Muscle layer of duodenum (tissue), 2 donors: Measurements from ENCODE around the gene SMARCD3.
A peak's percentile ranks its signal among the peaks of the same experiment; 100 is the strongest.

ENCODE experiments used
- H3K27ac ChIP-seq: one replicate; pipeline ENCODE4 v1.7.0; 2013; ENCODE audit warnings: mild to moderate bottlenecking, low read length
- H3K27me3 ChIP-seq: one replicate; pipeline ENCODE4 v1.7.0; 2013; ENCODE audit warnings: low read depth, mild to moderate bottlenecking, control low read depth, low read length
- H3K36me3 ChIP-seq, 2 donors: one replicate each; pipeline ENCODE4 v1.7.0; 2013; ENCODE audit warnings: low read length in 2 of 2, control low read depth in 1 of 2, mild to moderate bottlenecking in 1 of 2; ENCODE audit not compliant: insufficient read depth in 2 of 2, control insufficient read depth in 1 of 2
- H3K4me1 ChIP-seq, 2 donors: one replicate each; pipeline ENCODE4 v1.7.0; 2013; ENCODE audit warnings: low read length in 2 of 2, mild to moderate bottlenecking in 2 of 2, control low read depth in 1 of 2, moderate library complexity in 1 of 2; ENCODE audit not compliant: insufficient read depth in 2 of 2, control insufficient read depth in 1 of 2
- H3K4me3 ChIP-seq, 2 donors: one replicate each; pipeline ENCODE4 v1.7.0; 2013; ENCODE audit warnings: low read length in 2 of 2, low read depth in 1 of 2, mild to moderate bottlenecking in 1 of 2
- H3K9me3 ChIP-seq, 2 donors: one replicate each; pipeline ENCODE4 v1.7.0; 2013; ENCODE audit warnings: low read length in 2 of 2, control low read depth in 1 of 2, mild to moderate bottlenecking in 1 of 2; ENCODE audit not compliant: control insufficient read depth in 1 of 2
- donor health status: healthy.

The SMARCD3 gene

DNA sequence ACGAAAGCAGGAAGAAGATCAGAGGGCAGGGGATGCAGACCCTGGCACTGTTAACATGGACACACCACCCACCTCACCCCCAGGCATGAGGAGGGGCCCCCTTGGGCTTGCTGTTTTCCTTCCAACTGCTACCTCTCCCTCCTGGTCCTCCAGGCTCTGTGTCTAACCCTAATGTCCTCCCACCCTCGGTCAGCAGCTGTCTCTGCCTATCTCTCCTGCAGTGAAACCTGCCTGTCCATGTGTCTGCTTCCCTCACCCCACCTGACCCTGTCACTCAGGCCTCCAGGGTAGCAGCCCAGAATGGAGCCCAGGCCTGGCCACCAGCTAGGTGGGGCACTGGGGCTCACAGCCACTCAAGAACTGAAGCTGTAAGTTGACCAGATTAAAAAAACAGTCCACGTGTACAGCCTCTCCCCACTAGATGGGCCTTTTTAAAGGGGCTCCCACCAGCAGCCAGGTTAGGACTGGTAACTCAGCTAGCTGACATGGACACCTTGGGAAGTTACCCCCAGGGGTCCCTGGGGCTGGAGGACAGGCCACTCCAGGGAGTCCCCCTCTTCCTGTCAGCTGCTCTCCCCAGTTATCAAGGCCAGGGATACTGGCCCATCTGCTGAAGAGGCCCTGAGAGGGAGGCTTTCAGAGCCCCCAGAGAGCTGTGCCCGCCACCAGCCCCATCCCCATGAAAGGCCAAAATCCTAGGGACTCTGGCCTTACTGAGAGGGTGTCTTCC, 1.5 kb downstream of the SMARCD3 start:
- Histone ChIP-seq H3K4me3 (peak overlapping the region; percentile 63 to 67), H3K27me3 (peaks cover 22% of the 10 kb centered on the region), H3K36me3 (peaks cover 1 to 2% of the 10 kb centered on the region in 2 donors), H3K9me3 (no peaks in the 10 kb centered on the region), H3K4me1 (peaks cover 3 to 76% of the 10 kb centered on the region in 2 donors), H3K27ac (peak overlapping the region; percentile 63)

DNA sequence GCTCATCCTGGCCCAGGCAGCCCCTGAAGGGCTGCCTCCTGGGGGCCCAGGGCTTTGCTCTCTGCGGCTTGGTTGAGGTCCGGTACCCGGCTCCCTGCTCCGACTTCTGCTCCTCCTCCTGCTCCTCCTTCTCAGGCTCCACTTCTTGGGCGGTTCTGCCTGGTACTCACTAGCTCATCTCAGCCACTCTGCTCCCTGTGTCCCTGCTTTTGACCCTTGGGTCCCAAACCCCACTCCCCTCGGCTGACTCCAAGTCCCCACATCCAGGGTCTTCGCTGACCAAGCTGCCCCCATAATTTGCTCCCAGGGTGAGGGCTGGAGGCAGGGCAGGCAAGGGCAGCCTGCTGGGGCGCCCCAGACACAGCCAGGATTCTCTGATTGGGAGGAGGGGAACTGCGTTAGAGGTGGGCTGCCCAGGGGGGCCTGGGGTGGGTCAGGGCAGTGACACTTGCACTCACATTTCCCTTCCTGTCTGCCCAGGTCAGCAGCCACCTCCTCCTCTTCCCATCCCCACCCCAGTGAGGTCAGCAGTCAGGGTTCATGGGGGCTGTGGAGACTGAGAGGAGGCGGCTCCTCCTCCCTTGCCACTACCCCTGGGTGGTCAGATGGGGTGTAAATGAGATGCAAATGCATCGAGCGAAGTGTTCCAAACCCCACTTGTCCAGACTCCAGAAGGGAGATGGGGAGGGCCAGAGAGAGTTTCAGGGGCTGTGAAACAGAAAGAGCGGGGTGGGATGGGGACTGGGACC, 2.2 kb downstream of the SMARCD3 start:
- Histone ChIP-seq H3K36me3 (peaks cover 7 to 10% of the 10 kb centered on the region in 2 donors), H3K4me1 (peaks cover 3 to 73% of the 10 kb centered on the region in 2 donors), H3K4me3 (peak overlapping the region; percentile 30 to 42), H3K27ac (no peak overlapping the region), H3K9me3 (no peaks in the 10 kb centered on the region), H3K27me3 (peaks cover 22% of the 10 kb centered on the region)

DNA sequence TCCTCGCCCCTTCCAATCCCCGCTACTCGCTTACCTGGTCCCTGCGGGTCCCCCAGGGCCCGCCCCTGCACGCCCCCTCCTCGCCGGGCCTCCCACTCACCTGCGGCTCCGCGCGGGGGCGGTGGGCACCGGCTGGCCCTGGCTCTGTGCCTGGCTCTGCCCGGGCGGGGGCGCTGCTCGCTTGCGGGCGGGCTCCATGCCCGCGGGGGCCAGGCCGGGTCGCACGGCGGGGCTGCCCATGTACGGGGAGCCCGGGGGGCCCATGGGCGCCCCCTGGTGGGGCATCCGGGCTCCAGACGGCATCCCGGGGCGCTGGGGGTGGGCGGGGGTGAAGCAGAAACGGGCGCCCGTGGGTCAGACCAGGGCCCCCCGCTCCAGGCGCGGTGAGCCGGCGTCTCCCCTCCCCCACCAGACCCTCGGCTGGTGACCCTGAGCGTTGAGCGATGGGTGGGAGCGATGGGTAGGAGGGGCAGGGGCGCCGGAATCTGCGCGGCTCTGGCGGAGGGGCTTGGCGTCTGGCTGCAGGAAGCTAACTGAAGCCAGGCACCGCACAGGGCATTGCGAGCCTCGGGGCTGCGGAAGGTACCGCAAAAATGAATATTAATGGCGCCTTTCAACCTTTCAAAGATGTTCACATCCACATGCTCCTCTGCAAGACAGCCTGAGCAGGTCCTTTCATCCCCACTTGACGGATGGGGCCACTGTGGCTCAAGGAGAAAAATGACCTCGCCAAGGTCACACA, 3.0 kb downstream of the SMARCD3 start:
- peaks cover 7 to 17% of the 10 kb centered on the region in 2 donors for H3K36me3 ChIP-seq
- H3K27me3 ChIP-seq: peaks cover 22% of the 10 kb centered on the region
- peaks cover 3 to 66% of the 10 kb centered on the region in 2 donors for H3K4me1 ChIP-seq
- H3K27ac ChIP-seq: no peak overlapping the region
- H3K9me3 ChIP-seq: no peaks in the 10 kb centered on the region
- H3K4me3 ChIP-seq: peak overlapping the region; percentile 30 to 42

DNA sequence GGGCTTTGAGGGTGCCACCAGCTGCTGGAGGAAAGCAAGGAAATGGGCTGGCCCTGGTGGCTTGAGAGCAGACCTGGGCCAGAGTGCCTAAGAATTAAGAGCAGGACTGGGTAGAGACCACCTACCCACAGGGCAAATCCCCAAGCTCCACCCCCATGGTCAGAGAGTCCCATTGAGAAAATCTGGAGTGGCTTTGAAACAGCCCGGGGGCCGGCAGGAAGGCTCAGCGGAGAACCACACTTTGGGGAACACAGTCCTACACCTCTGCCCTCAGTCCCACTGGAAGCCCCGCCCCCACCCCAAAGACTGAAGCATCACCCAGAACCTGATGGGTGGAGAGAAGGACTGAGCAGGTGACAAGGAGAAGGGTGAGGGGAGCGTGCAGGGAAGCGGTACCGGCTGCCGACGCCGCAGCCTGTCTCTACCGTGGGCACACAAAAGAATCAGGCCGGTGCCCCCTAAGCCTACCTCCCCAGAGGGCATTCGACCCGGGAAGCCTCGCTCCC, 3.6 kb downstream of the SMARCD3 start:
- H3K27ac ChIP-seq: no peak overlapping the region
- H3K36me3 ChIP-seq: peaks cover 7 to 18% of the 10 kb centered on the region in 2 donors
- H3K9me3 ChIP-seq: no peaks in the 10 kb centered on the region
- H3K27me3 ChIP-seq: peaks cover 22% of the 10 kb centered on the region
- H3K4me1 ChIP-seq: peaks cover 3 to 59% of the 10 kb centered on the region in 2 donors
- H3K4me3 ChIP-seq: peak overlapping the region in 1 of 2 donors; percentile 42

DNA sequence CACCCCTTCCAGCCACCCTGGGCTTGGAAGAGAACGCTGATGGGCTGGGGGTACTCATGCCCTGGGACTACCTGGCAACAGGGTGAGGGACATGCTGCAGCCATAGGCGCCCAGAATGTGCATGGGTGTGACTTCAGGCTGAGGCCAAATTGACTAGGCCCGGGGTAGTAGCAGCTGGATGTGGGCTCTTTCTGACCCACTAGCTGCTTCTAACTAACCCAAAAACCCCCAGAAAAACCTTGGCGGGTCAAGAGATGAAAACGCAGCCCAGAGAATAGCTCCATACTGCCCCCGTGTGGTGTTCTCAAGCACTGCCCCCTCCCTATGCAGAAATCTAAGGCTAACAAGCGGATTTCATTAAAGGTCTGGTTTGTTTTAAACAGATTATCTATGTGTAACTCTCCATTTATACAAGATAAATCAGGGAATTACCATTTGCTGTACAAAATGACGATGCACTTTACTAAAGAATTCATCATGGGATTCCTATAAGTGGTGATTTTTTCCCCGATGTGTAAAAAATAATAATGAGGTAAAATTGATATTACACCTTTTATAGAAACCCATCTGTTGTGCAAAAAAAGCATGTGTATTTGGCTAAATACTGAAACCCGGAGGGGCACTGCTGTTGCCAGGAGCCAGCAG, 4.2 kb downstream of the SMARCD3 start:
- Histone ChIP-seq H3K4me1 (peaks cover 3 to 54% of the 10 kb centered on the region in 2 donors), H3K4me3 (no peak overlapping the region)

DNA sequence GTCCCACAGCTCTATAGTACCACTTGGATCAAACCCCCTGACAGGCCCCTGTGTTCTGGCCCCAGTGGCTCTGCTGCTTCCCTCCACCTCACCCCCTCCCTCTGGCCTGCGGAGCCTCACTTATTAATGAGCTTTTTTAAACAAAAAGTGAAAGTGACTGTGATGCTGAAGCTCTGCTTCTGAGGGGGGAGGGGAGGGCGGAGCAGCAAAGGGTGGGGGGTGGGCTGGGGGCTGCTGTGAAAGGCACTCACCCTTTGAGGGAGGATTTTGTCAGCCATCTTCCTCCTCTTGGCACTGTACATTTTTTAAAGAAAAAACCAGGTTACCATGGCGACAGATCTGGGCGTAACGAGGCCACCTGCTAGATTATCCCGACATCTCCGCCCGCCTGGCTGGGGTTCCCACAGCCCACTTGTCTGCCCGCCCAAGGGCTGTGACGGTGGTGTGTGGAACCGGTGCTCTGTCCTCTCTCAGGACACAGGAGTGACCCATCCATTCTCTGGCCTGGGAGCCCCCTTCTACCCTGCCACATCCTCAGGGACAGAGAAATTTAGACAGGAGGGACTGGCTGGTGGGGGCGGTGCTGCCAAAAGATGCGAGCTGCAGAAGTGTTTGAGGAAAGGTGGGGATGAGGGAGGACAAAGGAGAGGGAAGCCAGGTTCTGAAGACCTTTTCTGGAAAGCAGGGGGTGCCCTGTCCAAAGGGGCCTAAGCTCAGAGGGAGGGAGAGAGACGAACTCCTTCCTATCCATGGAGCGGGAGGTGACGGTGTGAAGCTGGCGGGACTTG, 4.9 kb downstream of the SMARCD3 start:
- Histone ChIP-seq H3K27ac (no peak overlapping the region), H3K4me3 (peak overlapping the region in 1 of 2 donors; percentile 26), H3K27me3 (peaks cover 22% of the 10 kb centered on the region), H3K36me3 (peaks cover 13 to 28% of the 10 kb centered on the region in 2 donors), H3K4me1 (peaks cover 3 to 53% of the 10 kb centered on the region in 2 donors), H3K9me3 (no peaks in the 10 kb centered on the region)

More for the DNA sequence above, 4.2 kb downstream of the SMARCD3 start:
- no peak overlapping the region for H3K27ac ChIP-seq
- no peaks in the 10 kb centered on the region for H3K9me3 ChIP-seq
- H3K27me3 ChIP-seq: peaks cover 22% of the 10 kb centered on the region
- H3K36me3 ChIP-seq: peaks cover 7 to 21% of the 10 kb centered on the region in 2 donors

DNA sequence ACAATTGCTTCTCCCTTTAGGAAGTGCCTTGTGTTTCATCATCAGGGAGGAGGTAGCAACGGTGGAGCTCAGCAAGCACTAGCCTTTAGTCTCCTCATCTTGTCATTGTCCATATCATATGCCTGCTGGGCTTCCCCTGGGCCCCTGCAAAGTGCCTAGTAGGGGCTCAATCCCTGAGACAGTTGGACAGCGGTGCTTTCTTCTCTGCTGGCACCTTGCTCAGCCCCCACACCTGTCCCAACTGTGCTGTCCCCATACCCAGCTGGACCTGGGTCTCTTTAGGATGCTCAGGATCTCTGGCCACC, 5.5 kb downstream of the SMARCD3 start:
- H3K27me3 ChIP-seq: peaks cover 22% of the 10 kb centered on the region
- no peaks in the 10 kb centered on the region for H3K9me3 ChIP-seq
- peak overlapping the region in 1 of 2 donors; percentile 26 for H3K4me3 ChIP-seq
- H3K36me3 ChIP-seq: peaks cover 17 to 35% of the 10 kb centered on the region in 2 donors
- no peak overlapping the region for H3K27ac ChIP-seq
- H3K4me1 ChIP-seq: peaks cover 3 to 50% of the 10 kb centered on the region in 2 donors

DNA sequence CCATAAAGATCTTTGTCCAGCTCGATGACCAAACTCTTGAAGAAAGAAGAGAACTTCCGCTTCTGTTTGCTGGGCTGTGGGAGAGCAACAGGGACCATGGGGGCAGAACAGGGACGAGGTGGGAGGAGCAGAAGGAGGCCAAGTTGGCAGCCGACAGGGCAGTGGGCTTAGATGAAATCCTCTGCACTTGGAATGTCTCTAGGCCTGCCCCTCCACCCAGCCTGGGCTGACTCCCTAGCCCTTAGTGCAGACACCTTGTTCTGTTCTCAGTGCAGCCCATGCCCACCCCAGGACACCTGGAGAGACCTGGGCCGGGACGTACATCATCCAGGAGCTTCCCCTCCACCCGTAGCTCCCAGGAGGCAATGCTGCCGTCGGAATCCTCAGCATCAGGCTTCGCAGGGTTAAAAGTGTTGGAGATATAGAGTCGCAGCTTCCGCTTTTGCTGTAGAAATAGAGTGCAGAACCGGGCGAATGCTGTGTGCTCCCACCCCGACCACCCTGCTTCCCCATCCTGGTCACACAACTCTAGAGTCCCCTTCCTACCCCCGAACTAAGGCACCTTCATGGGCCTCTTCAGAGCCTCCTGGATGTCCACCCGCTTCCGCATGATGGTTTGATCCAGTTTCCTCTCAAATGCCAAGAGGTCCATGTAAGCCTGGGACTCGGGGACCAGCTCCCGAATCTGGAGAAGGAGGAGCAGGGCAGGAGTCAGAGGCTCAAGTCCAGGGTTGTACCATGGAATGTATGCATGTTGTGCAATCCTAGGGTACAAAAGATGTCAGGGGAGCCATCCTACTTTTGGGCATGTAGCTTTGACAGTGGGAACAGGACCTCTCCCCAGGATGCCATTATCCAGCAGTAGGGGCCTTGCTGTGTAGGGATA, 6.1 kb downstream of the SMARCD3 start:
- Histone ChIP-seq H3K27me3 (peaks cover 22% of the 10 kb centered on the region), H3K4me3 (no peak overlapping the region), H3K9me3 (no peaks in the 10 kb centered on the region), H3K4me1 (peaks cover 3 to 45% of the 10 kb centered on the region in 2 donors), H3K27ac (no peak overlapping the region), H3K36me3 (peaks cover 21 to 40% of the 10 kb centered on the region in 2 donors)

DNA sequence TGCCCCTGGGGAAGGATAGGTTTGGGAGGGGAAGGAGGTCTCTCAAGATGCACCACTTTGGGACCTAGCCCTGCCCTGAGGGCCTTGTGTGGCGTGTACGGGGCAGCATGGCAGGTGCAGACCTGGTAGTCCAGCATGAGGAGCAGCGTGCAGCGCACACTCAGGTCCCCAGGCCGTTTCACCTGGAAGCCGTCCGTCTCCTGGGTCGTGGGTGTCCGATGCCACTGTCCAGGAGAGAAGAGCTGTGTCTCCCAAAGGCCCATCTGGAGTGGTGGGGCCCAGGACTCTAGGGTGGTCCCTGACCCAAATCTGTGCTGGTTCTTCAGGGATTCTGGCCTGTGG, 6.8 kb downstream of the SMARCD3 start:
- Histone ChIP-seq H3K27ac (no peak overlapping the region), H3K9me3 (no peaks in the 10 kb centered on the region), H3K27me3 (peaks cover 22% of the 10 kb centered on the region), H3K36me3 (peaks cover 26 to 47% of the 10 kb centered on the region in 2 donors), H3K4me3 (no peak overlapping the region), H3K4me1 (peaks cover 3 to 38% of the 10 kb centered on the region in 2 donors)
